Measurements from ENCODE around the gene GRIK3.
"Not testable (repeated sequence)": the region's sequence is repeated elsewhere in the genome, so short reads cannot be mapped to it uniquely, and the experiment has no call there.

Gene GRIK3

GRCh38 chr1:37034121-37035013 is at the start of gene GRIK3:
TSS of gene GRIK3 (minus strand) at chr1:37034515. CDS start at chr1:37034108, 407 bp downstream.
- H3K9me3 ChIP-seq (ENCODE audit: control insufficient read depth in 2 of 2, low read length in 2 of 2), result no peaks in the 10 kb centered on the region
- no peak within 1 kb of the TSS for H3K9ac ChIP-seq (ENCODE audit: low read length in 2 of 2)

GRCh38 chr1:37084013-37084412 is 49.7 kb upstream of the GRIK3 start:
- H3K9ac ChIP-seq (ENCODE audit: low read length in 2 of 2), result no peak overlapping the region
- no peak overlapping the region for H3K4me3 ChIP-seq (ENCODE audit: low read length in 2 of 2)
- no peaks in the 10 kb centered on the region for H3K9me3 ChIP-seq (ENCODE audit: control insufficient read depth in 2 of 2, low read length in 2 of 2)
- no peak overlapping the region for H3K27ac ChIP-seq (ENCODE audit: low read length)
- H3K27me3 ChIP-seq (ENCODE audit: control insufficient read depth in 1 of 2, insufficient read depth in 2 of 2, low read length in 2 of 2), result peaks cover 2 to 8% of the 10 kb centered on the region in 2 donors
- no peaks in the 10 kb centered on the region for H3K36me3 ChIP-seq (ENCODE audit: control insufficient read depth in 2 of 2, insufficient read depth in 2 of 2, low read length in 2 of 2)
- H3K4me1 ChIP-seq (ENCODE audit: control insufficient read depth, insufficient read depth, low read length), result no peaks in the 10 kb centered on the region

More at GRCh38 chr1:37034121-37035013, at the start of gene GRIK3:
- no peak within 1 kb of the TSS for H3K4me3 ChIP-seq (ENCODE audit: low read length in 2 of 2)
- H3K36me3 ChIP-seq (ENCODE audit: control insufficient read depth in 2 of 2, insufficient read depth in 2 of 2, low read length in 2 of 2), result no peaks in the 10 kb centered on the region
- H3K4me1 ChIP-seq (ENCODE audit: control insufficient read depth, insufficient read depth, low read length), result peaks cover 7% of the 10 kb centered on the region
- peaks cover 67 to 69% of the 10 kb centered on the region in 2 donors for H3K27me3 ChIP-seq (ENCODE audit: control insufficient read depth in 1 of 2, insufficient read depth in 2 of 2, low read length in 2 of 2)
- no peak within 1 kb of the TSS for H3K27ac ChIP-seq (ENCODE audit: low read length)

- Histone ChIP-seq H3K4me1 (ENCODE audit: control insufficient read depth, insufficient read depth, low read length) (no peaks in the 10 kb centered on the region), H3K27me3 (ENCODE audit: control insufficient read depth in 1 of 2, insufficient read depth in 2 of 2, low read length in 2 of 2) (peaks cover 2 to 8% of the 10 kb centered on the region in 2 donors), H3K9me3 (ENCODE audit: control insufficient read depth in 2 of 2, low read length in 2 of 2) (no peaks in the 10 kb centered on the region), H3K4me3 (ENCODE audit: low read length in 2 of 2) (no peak overlapping the region), H3K27ac (ENCODE audit: low read length) (no peak overlapping the region), H3K36me3 (ENCODE audit: control insufficient read depth in 2 of 2, insufficient read depth in 2 of 2, low read length in 2 of 2) (no peaks in the 10 kb centered on the region), H3K9ac (ENCODE audit: low read length in 2 of 2) (no peak overlapping the region)
Measured at GRCh38 chr1:37083603-37084002, 49.3 kb upstream of the GRIK3 start.

GRCh38 chr1:37080296-37080986 is 46.1 kb upstream of the GRIK3 start:
- H3K9me3 ChIP-seq (ENCODE audit: control insufficient read depth in 2 of 2, low read length in 2 of 2); H3K9ac ChIP-seq (ENCODE audit: low read length in 2 of 2); H3K4me3 ChIP-seq (ENCODE audit: low read length in 2 of 2); H3K27me3 ChIP-seq (ENCODE audit: control insufficient read depth in 1 of 2, insufficient read depth in 2 of 2, low read length in 2 of 2); H3K27ac ChIP-seq (ENCODE audit: low read length); H3K36me3 ChIP-seq (ENCODE audit: control insufficient read depth in 2 of 2, insufficient read depth in 2 of 2, low read length in 2 of 2); H3K4me1 ChIP-seq (ENCODE audit: control insufficient read depth, insufficient read depth, low read length): not testable (repeated sequence)

- H3K4me1 ChIP-seq (ENCODE audit: control insufficient read depth, insufficient read depth, low read length), result no peaks in the 10 kb centered on the region
- no peak overlapping the region for H3K9ac ChIP-seq (ENCODE audit: low read length in 2 of 2)
- H3K9me3 ChIP-seq (ENCODE audit: control insufficient read depth in 2 of 2, low read length in 2 of 2), result no peaks in the 10 kb centered on the region
- H3K36me3 ChIP-seq (ENCODE audit: control insufficient read depth in 2 of 2, insufficient read depth in 2 of 2, low read length in 2 of 2), result no peaks in the 10 kb centered on the region
- H3K27ac ChIP-seq (ENCODE audit: low read length), result no peak overlapping the region
- peaks cover 2 to 5% of the 10 kb centered on the region in 2 donors for H3K27me3 ChIP-seq (ENCODE audit: control insufficient read depth in 1 of 2, insufficient read depth in 2 of 2, low read length in 2 of 2)
- no peak overlapping the region for H3K4me3 ChIP-seq (ENCODE audit: low read length in 2 of 2)
Measured at GRCh38 chr1:37078866-37079265, 44.6 kb upstream of the GRIK3 start.

- no peaks in the 10 kb centered on the region for H3K36me3 ChIP-seq (ENCODE audit: control insufficient read depth in 2 of 2, insufficient read depth in 2 of 2, low read length in 2 of 2)
- no peak overlapping the region for H3K4me3 ChIP-seq (ENCODE audit: low read length in 2 of 2)
- no peaks in the 10 kb centered on the region for H3K9me3 ChIP-seq (ENCODE audit: control insufficient read depth in 2 of 2, low read length in 2 of 2)
- H3K27me3 ChIP-seq (ENCODE audit: control insufficient read depth in 1 of 2, insufficient read depth in 2 of 2, low read length in 2 of 2), result peaks cover 0 to 11% of the 10 kb centered on the region in 2 donors
- H3K27ac ChIP-seq (ENCODE audit: low read length), result no peak overlapping the region
- H3K9ac ChIP-seq (ENCODE audit: low read length in 2 of 2), result no peak overlapping the region
- H3K4me1 ChIP-seq (ENCODE audit: control insufficient read depth, insufficient read depth, low read length), result no peaks in the 10 kb centered on the region
Measured at GRCh38 chr1:37076168-37076567, 41.9 kb upstream of the GRIK3 start.

GRCh38 chr1:37073854-37074379 is 39.6 kb upstream of the GRIK3 start:
- H3K27ac ChIP-seq (ENCODE audit: low read length), result no peak overlapping the region
- no peak overlapping the region for H3K9ac ChIP-seq (ENCODE audit: low read length in 2 of 2)
- no peak overlapping the region for H3K4me3 ChIP-seq (ENCODE audit: low read length in 2 of 2)
- H3K4me1 ChIP-seq (ENCODE audit: control insufficient read depth, insufficient read depth, low read length), result no peaks in the 10 kb centered on the region
- H3K36me3 ChIP-seq (ENCODE audit: control insufficient read depth in 2 of 2, insufficient read depth in 2 of 2, low read length in 2 of 2), result no peaks in the 10 kb centered on the region
- peaks cover 11 to 13% of the 10 kb centered on the region in 2 donors for H3K27me3 ChIP-seq (ENCODE audit: control insufficient read depth in 1 of 2, insufficient read depth in 2 of 2, low read length in 2 of 2)
- H3K9me3 ChIP-seq (ENCODE audit: control insufficient read depth in 2 of 2, low read length in 2 of 2), result no peaks in the 10 kb centered on the region

- H3K9me3 ChIP-seq (ENCODE audit: control insufficient read depth in 2 of 2, low read length in 2 of 2), result no peaks in the 10 kb centered on the region
Measured at GRCh38 chr1:37073152-37073853, 39.0 kb upstream of the GRIK3 start.

GRCh38 chr1:37071829-37072228 is 37.5 kb upstream of the GRIK3 start:
- Histone ChIP-seq H3K4me1 (ENCODE audit: control insufficient read depth, insufficient read depth, low read length) (no peaks in the 10 kb centered on the region), H3K9me3 (ENCODE audit: control insufficient read depth in 2 of 2, low read length in 2 of 2) (no peaks in the 10 kb centered on the region), H3K27me3 (ENCODE audit: control insufficient read depth in 1 of 2, insufficient read depth in 2 of 2, low read length in 2 of 2) (peaks cover 13 to 18% of the 10 kb centered on the region in 2 donors), H3K36me3 (ENCODE audit: control insufficient read depth in 2 of 2, insufficient read depth in 2 of 2, low read length in 2 of 2) (no peaks in the 10 kb centered on the region), H3K27ac (ENCODE audit: low read length) (no peak overlapping the region), H3K9ac (ENCODE audit: low read length in 2 of 2) (no peak overlapping the region), H3K4me3 (ENCODE audit: low read length in 2 of 2) (no peak overlapping the region)

More at GRCh38 chr1:37073152-37073853, 39.0 kb upstream of the GRIK3 start:
- H3K36me3 ChIP-seq (ENCODE audit: control insufficient read depth in 2 of 2, insufficient read depth in 2 of 2, low read length in 2 of 2), result no peaks in the 10 kb centered on the region
- peaks cover 13 to 14% of the 10 kb centered on the region in 2 donors for H3K27me3 ChIP-seq (ENCODE audit: control insufficient read depth in 1 of 2, insufficient read depth in 2 of 2, low read length in 2 of 2)
- no peak overlapping the region for H3K4me3 ChIP-seq (ENCODE audit: low read length in 2 of 2)
- no peak overlapping the region for H3K27ac ChIP-seq (ENCODE audit: low read length)
- H3K9ac ChIP-seq (ENCODE audit: low read length in 2 of 2), result no peak overlapping the region
- H3K4me1 ChIP-seq (ENCODE audit: control insufficient read depth, insufficient read depth, low read length), result no peaks in the 10 kb centered on the region

- no peak overlapping the region for H3K9ac ChIP-seq (ENCODE audit: low read length in 2 of 2)
Measured at GRCh38 chr1:37070126-37070525, 35.8 kb upstream of the GRIK3 start.

More at GRCh38 chr1:37070126-37070525, 35.8 kb upstream of the GRIK3 start:
- H3K4me3 ChIP-seq (ENCODE audit: low read length in 2 of 2), result no peak overlapping the region
- H3K9me3 ChIP-seq (ENCODE audit: control insufficient read depth in 2 of 2, low read length in 2 of 2), result no peaks in the 10 kb centered on the region
- no peaks in the 10 kb centered on the region for H3K4me1 ChIP-seq (ENCODE audit: control insufficient read depth, insufficient read depth, low read length)
- H3K27ac ChIP-seq (ENCODE audit: low read length), result no peak overlapping the region
- no peaks in the 10 kb centered on the region for H3K36me3 ChIP-seq (ENCODE audit: control insufficient read depth in 2 of 2, insufficient read depth in 2 of 2, low read length in 2 of 2)
- H3K27me3 ChIP-seq (ENCODE audit: control insufficient read depth in 1 of 2, insufficient read depth in 2 of 2, low read length in 2 of 2), result peaks cover 10 to 21% of the 10 kb centered on the region in 2 donors
